Measurements from ENCODE around the gene UST. TPM values are rescaled to one million over a fixed set of nuclear protein-coding genes. Genes with fewer than 3 reads are reported as not detected.
A peak's percentile ranks its signal among the peaks of the same experiment; 100 is the strongest.

Gene UST
- total and polyA plus RNA-seq, 2 of the 8 experiments (the other 6 are each of a cell fraction or from before 2014, with no cell fraction given), result 13.5 to 34.5 TPM

DNA sequence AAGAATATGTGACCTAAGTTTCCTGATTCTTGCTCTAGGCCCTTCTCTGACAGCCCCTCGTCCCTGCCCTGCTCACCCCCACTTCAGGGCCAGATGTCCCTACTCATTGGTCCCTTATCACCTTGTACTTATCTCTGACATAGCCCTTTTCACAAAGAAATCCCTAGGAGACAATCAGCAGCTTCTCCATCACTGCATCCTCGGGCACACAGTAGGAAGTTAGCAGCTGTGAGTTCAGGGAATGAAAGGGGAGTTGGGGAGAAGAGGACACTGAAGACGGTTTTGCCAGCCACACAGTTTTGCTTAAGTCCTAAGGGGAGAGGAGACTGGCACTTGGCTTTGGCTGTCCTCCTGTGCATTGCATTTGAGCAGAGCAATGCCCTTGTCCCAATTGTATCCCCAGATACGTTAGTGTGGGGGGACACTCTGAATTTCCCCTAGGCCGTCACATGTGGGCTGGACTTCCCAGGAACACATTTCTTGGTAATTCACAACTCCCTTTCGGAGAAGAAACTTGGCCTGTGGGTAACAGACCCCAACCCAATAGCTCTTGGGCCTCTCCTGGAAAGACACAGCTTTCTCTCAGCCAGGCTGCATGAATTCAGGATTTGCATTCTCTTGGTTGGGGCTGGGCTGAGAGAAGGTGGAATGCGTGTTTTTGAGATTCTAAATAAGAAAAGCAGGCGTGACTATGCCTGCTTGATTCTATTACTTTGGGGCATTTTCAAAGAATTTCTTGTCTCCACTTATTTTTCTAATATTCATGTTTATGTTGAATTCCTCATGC, 177.6 kb downstream of the UST start:
- Histone ChIP-seq H2BK5ac (ENCODE audit: low read depth, low read length) (no peak overlapping the region), H3K79me2 (ENCODE audit: control insufficient read depth in 1 of 2, insufficient read depth in 2 of 2, low read length in 2 of 2) (peaks cover 0 to 32% of the 10 kb centered on the region in 2 experiments; a peak in 2 of 4 replicates), H3K4me2 (ENCODE audit: insufficient read depth in 1 of 2, low read depth in 2 of 2, low read length in 2 of 2) (peak overlapping the region; percentile 44 to 49; a peak in 3 of 4 replicates), H3K79me1 (ENCODE audit: low read depth, low read length) (peaks cover 2% of the 10 kb centered on the region; the same call in 1 of the 2 replicates), H2BK120ac (replicated peaks; ENCODE audit: low read depth, low read length) (no peak overlapping the region), H3K36me3 (ENCODE audit: control insufficient read depth in 2 of 4, insufficient read depth in 4 of 4, low read length in 3 of 4) (peaks cover 0 to 4% (median 0%) of the 10 kb centered on the region in 4 experiments; a peak in 2 of 8 replicates), H3K9ac (replicated peaks in 1 of 4; ENCODE audit: extremely low read depth in 1 of 4, low read depth in 3 of 4, low read length in 3 of 4) (peak overlapping the region in 1 of 4 experiments; percentile 14; a peak in 2 of 7 replicates), H3K4ac (replicated peaks; ENCODE audit: insufficient read length, low read depth, low read length) (no peak overlapping the region), H2AK5ac (ENCODE audit: low read depth, low read length) (peak overlapping the region; percentile 47; the same call in 1 of the 2 replicates), H3K9me3 (ENCODE audit: insufficient read depth in 2 of 2, low read depth in 1 of 2, low read length in 1 of 2) (no peaks in the 10 kb centered on the region), H3K56ac (replicated peaks; ENCODE audit: insufficient read length, low read depth, low read length) (no peak overlapping the region), H3K4me1 (replicated peaks in 1 of 4; ENCODE audit: control insufficient read depth in 3 of 4, insufficient read depth in 4 of 4, low read length in 3 of 4) (peaks cover 3 to 13% (median 11%) of the 10 kb centered on the region in 4 experiments), H3K14ac (ENCODE audit: insufficient read length) (no peak overlapping the region), H2AFZ (ENCODE audit: low read length) (no peak overlapping the region), H4K8ac (ENCODE audit: extremely low read depth, insufficient read depth, low read length) (no peak overlapping the region), H3K23ac (ENCODE audit: insufficient read length) (no peak overlapping the region), H3K27ac (ENCODE audit: low read depth, low read length) (no peak overlapping the region), H3K4me3 (ENCODE audit: extremely low read depth in 1 of 4, insufficient read depth in 2 of 4, low read depth in 3 of 4, low read length in 4 of 4) (no peak overlapping the region), H3K18ac (ENCODE audit: extremely low read depth, low read length) (no peak overlapping the region), H4K20me1 (replicated peaks in 1 of 2; ENCODE audit: control insufficient read depth in 1 of 2, insufficient read depth in 2 of 2, low read length in 2 of 2) (no peaks in the 10 kb centered on the region), H2BK15ac (ENCODE audit: low read length) (no peak overlapping the region), H4K5ac (ENCODE audit: insufficient read length, low read depth, low read length) (peak overlapping the region; percentile 7), H2BK20ac (ENCODE audit: low read length) (peak overlapping the region; percentile 13; the same call in 1 of the 2 replicates), H3K23me2 (ENCODE audit: low read depth, low read length) (no peaks in the 10 kb centered on the region), H4K91ac (replicated peaks; ENCODE audit: insufficient read length, low read length) (no peak overlapping the region), H2BK12ac (ENCODE audit: low read depth, low read length) (peak overlapping the region; percentile 42; the same call in 1 of the 2 replicates), H3K27me3 (replicated peaks in 1 of 4; ENCODE audit: control insufficient read depth in 3 of 4, extremely low read depth in 1 of 4, insufficient read depth in 3 of 4, low read length in 3 of 4) (no peaks in the 10 kb centered on the region)
- 49% methylated on average over 8 of the region's 8 CpGs; no CpG with 5 or more reads in 1 of the 2 experiments for WGBS, 2 experiments (ENCODE audit: extremely low coverage in 1 of 2, insufficient coverage in 1 of 2, insufficient read length in 1 of 2, insufficient replicate concordance in 2 of 2, low coverage in 1 of 2, low lambda C conversion rate in 2 of 2, missing lambda C conversion rate in 1 of 2)
- CTCF ChIA-PET (ENCODE audit: partially characterized antibody), result interaction anchor here (0.8 to 1.4 kb wide), 6 partner anchors 9 to 347 kb away, joined by 3 to 5 read pairs (median 3); no protein-coding TSS in a partner anchor
- FAIRE-seq, result peak; percentile 86
- DNase-seq (ENCODE audit: low read depth in 1 of 2, low spot score in 2 of 2), result peak in 1 of 2 experiments; percentile 49
- POLR2A ChIA-PET (ENCODE audit: partially characterized antibody), result interaction anchor here (0.8 kb wide), 1 partner anchor 68 kb away, joined by 3 read pairs; no protein-coding TSS in a partner anchor
- TF ChIP-seq FOSL1 (IDR thresholded peaks at IDR 0.05; ENCODE audit: insufficient read depth, low read depth, low read length) (no peak), RFX5 (IDR thresholded peaks at IDR 0.05; ENCODE audit: borderline replicate concordance, low read depth, low read length) (no peak), TEAD4 (IDR thresholded peaks at IDR 0.05; ENCODE audit: low read depth, low read length) (peak; percentile 40; the same call in 1 of the 2 replicates)
- TF ChIP-seq, protein P1, sequence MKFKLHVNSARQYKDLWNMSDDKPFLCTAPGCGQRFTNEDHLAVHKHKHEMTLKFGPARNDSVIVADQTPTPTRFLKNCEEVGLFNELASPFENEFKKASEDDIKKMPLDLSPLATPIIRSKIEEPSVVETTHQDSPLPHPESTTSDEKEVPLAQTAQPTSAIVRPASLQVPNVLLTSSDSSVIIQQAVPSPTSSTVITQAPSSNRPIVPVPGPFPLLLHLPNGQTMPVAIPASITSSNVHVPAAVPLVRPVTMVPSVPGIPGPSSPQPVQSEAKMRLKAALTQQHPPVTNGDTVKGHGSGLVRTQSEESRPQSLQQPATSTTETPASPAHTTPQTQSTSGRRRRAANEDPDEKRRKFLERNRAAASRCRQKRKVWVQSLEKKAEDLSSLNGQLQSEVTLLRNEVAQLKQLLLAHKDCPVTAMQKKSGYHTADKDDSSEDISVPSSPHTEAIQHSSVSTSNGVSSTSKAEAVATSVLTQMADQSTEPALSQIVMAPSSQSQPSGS (IDR thresholded peaks at IDR 0.05; ENCODE audit: low read length), result no peak

All from H1 (cell line).